ENCODE measurements around the gene SIGLEC11. TPM values are rescaled to one million over a fixed set of nuclear protein-coding genes. Genes with fewer than 3 reads are reported as not detected.

SIGLEC11 gene
- polyA plus RNA-seq, 3 donors: 0.28 to 2.2 (median 0.67) TPM

DNA sequence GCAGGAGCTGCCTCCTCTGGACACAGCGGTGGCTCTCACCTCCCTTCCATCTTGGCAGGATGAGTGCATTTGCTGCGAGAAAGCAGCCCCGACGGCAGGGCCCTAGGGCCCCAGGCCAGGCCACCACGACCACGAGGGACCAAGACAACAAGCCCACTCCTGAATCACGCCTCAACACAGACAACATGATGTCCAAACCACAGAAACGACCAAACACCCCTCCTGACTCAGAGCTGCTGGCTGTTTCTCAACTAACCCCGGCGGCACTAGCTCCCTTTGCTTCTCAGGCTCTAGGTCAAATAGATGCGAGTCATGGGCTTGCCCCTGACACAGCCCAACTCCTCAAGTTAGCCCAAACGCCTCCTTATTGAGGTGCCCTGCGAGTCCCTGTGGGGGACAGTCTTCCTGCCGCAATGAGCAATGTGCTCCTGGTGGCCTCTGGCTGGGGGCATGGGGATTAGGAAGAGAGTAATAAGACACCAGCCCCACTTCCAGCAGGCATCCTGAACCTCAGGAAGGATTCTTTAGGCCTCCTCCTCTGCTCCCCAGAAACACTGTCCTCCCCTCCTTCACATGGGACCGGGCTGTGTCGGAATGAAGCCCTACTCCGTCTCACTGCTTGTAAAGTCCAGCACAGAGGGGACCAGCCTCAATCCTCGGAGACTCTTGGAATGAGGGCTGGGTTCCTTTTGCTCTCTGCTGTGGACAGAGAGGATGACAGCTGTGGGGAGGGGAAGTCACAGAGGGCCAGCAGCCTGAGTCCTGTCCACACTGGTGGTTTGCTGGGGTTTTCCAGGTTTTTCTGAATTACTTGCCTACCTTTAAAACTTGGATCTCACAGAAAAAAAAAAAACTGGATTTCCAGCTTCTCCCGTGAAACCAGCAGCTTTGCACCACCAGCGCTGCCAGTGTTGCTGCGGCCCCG is 38.8 kb downstream of the SIGLEC11 start:
- Mint-ChIP-seq H3K36me3 (peaks cover 55 to 86% of the 10 kb centered on the region in 2 donors), H3K4me1 (peaks cover 62% of the 10 kb centered on the region), H3K9me3 (no peaks in the 10 kb centered on the region), H3K27ac (peak overlapping the region; percentile 70 to 91 (median 80)), H3K4me3 (no peak overlapping the region), H3K27me3 (ENCODE audit: low read depth in 3 of 3) (no peaks in the 10 kb centered on the region)
- peak in 2 of 3 donors; percentile 27 to 73 for DNase-seq
- intact Hi-C loops (cut with micrococcal nuclease): no loop called here
- Histone ChIP-seq H4K20me1 (ENCODE audit: insufficient read depth, low read length) (peaks cover 88% of the 10 kb centered on the region), H3K9me3 (replicated peaks in 1 of 2; ENCODE audit: control insufficient read depth in 1 of 2, insufficient read depth in 1 of 2, low read length in 2 of 2) (no peaks in the 10 kb centered on the region), H2AFZ (ENCODE audit: insufficient read depth, low read depth, low read length, poor library complexity, severe bottlenecking) (no peak overlapping the region), H3K4me2 (replicated peaks; ENCODE audit: extremely low read depth, low read length, poor library complexity, severe bottlenecking) (no peak overlapping the region), H3K4me1 (ENCODE audit: control insufficient read depth in 1 of 2, insufficient read depth in 2 of 2, low read length in 2 of 2) (peaks cover 40 to 67% of the 10 kb centered on the region in 2 donors), H3K79me2 (ENCODE audit: insufficient read depth, low read length) (peaks cover 91% of the 10 kb centered on the region), H3K27ac (ENCODE audit: low read depth in 1 of 2, low read length in 2 of 2) (peak overlapping the region in 1 of 2 donors; percentile 75), H3K36me3 (replicated peaks in 1 of 2; ENCODE audit: control insufficient read depth in 1 of 2, insufficient read depth in 2 of 2, low read length in 2 of 2) (peaks cover 49 to 78% of the 10 kb centered on the region in 2 donors), H3K4me3 (replicated peaks in 1 of 3; ENCODE audit: low read depth in 2 of 3, low read length in 3 of 3) (no peak overlapping the region), H3K27me3 (ENCODE audit: control insufficient read depth in 2 of 2, insufficient read depth in 2 of 2, low read length in 2 of 2) (no peaks in the 10 kb centered on the region), H3K9ac (ENCODE audit: insufficient read depth, low read length, poor library complexity, severe bottlenecking) (peak overlapping the region; percentile 8)
- TF ChIP-seq, protein P1, sequence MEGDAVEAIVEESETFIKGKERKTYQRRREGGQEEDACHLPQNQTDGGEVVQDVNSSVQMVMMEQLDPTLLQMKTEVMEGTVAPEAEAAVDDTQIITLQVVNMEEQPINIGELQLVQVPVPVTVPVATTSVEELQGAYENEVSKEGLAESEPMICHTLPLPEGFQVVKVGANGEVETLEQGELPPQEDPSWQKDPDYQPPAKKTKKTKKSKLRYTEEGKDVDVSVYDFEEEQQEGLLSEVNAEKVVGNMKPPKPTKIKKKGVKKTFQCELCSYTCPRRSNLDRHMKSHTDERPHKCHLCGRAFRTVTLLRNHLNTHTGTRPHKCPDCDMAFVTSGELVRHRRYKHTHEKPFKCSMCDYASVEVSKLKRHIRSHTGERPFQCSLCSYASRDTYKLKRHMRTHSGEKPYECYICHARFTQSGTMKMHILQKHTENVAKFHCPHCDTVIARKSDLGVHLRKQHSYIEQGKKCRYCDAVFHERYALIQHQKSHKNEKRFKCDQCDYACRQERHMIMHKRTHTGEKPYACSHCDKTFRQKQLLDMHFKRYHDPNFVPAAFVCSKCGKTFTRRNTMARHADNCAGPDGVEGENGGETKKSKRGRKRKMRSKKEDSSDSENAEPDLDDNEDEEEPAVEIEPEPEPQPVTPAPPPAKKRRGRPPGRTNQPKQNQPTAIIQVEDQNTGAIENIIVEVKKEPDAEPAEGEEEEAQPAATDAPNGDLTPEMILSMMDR (IDR thresholded peaks at IDR 0.05): no peak
- 58% methylated on average over 14 of the region's 22 CpGs for WGBS (ENCODE audit: insufficient coverage)

DNA sequence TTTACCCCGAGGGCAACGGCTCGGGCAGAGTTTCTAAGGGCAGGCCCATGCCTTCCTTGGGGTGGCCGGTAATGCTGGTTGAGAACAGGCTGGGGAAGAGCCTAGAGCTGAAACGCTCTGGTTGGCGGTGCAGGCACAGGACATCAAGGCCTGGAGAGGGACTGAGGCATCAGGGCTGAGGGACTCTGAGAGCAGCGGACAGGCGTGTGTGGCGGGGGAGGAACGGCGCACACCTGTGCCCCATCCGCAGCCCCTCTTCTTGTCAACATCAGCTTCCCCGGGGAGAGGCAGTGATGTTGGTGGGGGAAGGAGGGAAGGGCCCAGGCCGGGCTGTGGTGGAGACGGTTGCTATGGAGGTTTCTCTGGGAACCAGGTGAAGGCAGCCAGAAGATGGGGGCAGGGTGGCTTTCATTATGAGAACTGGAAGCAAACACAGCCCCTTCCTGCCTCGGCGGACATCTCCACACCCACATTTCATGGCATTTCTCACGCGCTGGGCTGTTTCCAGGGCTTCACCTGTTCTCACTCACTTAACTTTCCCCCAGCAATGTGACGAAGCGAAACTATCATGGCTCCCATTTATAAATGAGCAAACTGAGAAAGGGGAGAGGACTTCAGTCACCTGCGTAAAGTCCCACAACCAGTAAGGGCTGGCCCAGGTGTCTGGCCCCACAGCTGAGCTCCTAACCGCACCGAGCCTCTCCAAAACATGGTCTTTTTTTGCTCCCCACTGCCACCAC is 40.2 kb downstream of the SIGLEC11 start:
- Mint-ChIP-seq H3K36me3 (peaks cover 53 to 85% of the 10 kb centered on the region in 2 donors), H3K4me3 (no peak overlapping the region), H3K27ac (peak overlapping the region in 6 of 7 donors; percentile 32 to 91 (median 74)), H3K9me3 (no peaks in the 10 kb centered on the region), H3K4me1 (peaks cover 61% of the 10 kb centered on the region), H3K27me3 (ENCODE audit: low read depth in 3 of 3) (no peaks in the 10 kb centered on the region)
- Histone ChIP-seq H3K27me3 (ENCODE audit: control insufficient read depth in 2 of 2, insufficient read depth in 2 of 2, low read length in 2 of 2) (no peaks in the 10 kb centered on the region), H2AFZ (ENCODE audit: insufficient read depth, low read depth, low read length, poor library complexity, severe bottlenecking) (no peak overlapping the region), H3K9me3 (replicated peaks in 1 of 2; ENCODE audit: control insufficient read depth in 1 of 2, insufficient read depth in 1 of 2, low read length in 2 of 2) (no peaks in the 10 kb centered on the region), H3K9ac (ENCODE audit: insufficient read depth, low read length, poor library complexity, severe bottlenecking) (no peak overlapping the region), H4K20me1 (ENCODE audit: insufficient read depth, low read length) (peaks cover 88% of the 10 kb centered on the region), H3K36me3 (replicated peaks in 1 of 2; ENCODE audit: control insufficient read depth in 1 of 2, insufficient read depth in 2 of 2, low read length in 2 of 2) (peaks cover 43 to 72% of the 10 kb centered on the region in 2 donors), H3K4me3 (replicated peaks in 1 of 3; ENCODE audit: low read depth in 2 of 3, low read length in 3 of 3) (no peak overlapping the region), H3K27ac (ENCODE audit: low read depth in 1 of 2, low read length in 2 of 2) (peak overlapping the region in 1 of 2 donors; percentile 75), H3K79me2 (ENCODE audit: insufficient read depth, low read length) (peaks cover 91% of the 10 kb centered on the region), H3K4me1 (ENCODE audit: control insufficient read depth in 1 of 2, insufficient read depth in 2 of 2, low read length in 2 of 2) (peaks cover 38 to 62% of the 10 kb centered on the region in 2 donors), H3K4me2 (replicated peaks; ENCODE audit: extremely low read depth, low read length, poor library complexity, severe bottlenecking) (no peak overlapping the region)
- DNase-seq: no peak
- WGBS (ENCODE audit: insufficient coverage): 96% methylated on average over 15 of the region's 24 CpGs
- TF ChIP-seq, protein P1 (IDR thresholded peaks at IDR 0.05): no peak
- intact Hi-C loops (cut with micrococcal nuclease): no loop called here

Data from CD14-positive monocyte (primary cell).